ENCODE data around the gene ZNF518A.

ZNF518A gene, protein sequence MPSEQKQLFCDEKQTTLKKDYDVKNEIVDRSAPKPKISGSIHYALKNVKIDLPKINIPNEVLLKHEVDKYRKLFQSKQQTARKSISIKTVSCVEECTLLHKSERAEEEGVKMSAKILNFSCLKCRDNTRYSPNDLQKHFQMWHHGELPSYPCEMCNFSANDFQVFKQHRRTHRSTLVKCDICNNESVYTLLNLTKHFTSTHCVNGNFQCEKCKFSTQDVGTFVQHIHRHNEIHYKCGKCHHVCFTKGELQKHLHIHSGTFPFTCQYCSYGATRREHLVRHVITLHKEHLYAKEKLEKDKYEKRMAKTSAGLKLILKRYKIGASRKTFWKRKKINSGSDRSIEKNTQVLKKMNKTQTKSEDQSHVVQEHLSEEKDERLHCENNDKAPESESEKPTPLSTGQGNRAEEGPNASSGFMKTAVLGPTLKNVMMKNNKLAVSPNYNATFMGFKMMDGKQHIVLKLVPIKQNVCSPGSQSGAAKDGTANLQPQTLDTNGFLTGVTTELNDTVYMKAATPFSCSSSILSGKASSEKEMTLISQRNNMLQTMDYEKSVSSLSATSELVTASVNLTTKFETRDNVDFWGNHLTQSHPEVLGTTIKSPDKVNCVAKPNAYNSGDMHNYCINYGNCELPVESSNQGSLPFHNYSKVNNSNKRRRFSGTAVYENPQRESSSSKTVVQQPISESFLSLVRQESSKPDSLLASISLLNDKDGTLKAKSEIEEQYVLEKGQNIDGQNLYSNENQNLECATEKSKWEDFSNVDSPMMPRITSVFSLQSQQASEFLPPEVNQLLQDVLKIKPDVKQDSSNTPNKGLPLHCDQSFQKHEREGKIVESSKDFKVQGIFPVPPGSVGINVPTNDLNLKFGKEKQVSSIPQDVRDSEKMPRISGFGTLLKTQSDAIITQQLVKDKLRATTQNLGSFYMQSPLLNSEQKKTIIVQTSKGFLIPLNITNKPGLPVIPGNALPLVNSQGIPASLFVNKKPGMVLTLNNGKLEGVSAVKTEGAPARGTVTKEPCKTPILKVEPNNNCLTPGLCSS (N-terminal part only)

GRCh38 chr10:96129387-96130325 lies at the start of gene ZNF518A:
ZNF518A (plus strand) TSS chr10:96130297; CDS start chr10:96156323, 26,026 bp downstream.
- FAIRE-seq (peak; percentile 96), DNase-seq (ENCODE audit: insufficient read length, low spot score) (peak; percentile 64)

DNA sequence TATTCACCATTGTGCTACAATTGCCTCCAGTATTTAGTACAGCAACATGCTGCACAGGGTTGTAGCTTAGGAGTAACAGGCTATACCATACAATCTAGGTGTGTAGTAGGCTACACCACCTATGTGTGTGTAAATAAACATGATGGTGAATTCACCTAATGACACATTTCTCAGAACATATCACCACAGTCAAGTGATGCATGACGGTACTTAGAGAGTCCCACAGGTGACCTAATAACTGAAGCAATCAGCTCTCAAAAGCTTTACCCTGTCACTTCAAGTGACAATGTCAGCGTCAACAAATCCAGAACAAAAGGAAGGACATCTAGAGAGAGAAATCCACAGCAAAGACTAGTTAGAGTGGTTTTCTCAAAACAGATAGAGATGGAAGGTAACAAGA lies 47.9 kb upstream of the ZNF518A start:
- FAIRE-seq, result no peak

GRCh38 chr10:96082748-96083147 lies 47.3 kb upstream of the ZNF518A start:
- no peak for DNase-seq (ENCODE audit: insufficient read length, low spot score)
- no peak for FAIRE-seq

More for the DNA sequence above, 47.9 kb upstream of the ZNF518A start:
- DNase-seq (ENCODE audit: insufficient read length, low spot score), result no peak

- peak; percentile 7 for DNase-seq (ENCODE audit: insufficient read length, low spot score)
- no peak for FAIRE-seq
Measured at GRCh38 chr10:96089116-96089515, 41.0 kb upstream of the ZNF518A start.

DNA sequence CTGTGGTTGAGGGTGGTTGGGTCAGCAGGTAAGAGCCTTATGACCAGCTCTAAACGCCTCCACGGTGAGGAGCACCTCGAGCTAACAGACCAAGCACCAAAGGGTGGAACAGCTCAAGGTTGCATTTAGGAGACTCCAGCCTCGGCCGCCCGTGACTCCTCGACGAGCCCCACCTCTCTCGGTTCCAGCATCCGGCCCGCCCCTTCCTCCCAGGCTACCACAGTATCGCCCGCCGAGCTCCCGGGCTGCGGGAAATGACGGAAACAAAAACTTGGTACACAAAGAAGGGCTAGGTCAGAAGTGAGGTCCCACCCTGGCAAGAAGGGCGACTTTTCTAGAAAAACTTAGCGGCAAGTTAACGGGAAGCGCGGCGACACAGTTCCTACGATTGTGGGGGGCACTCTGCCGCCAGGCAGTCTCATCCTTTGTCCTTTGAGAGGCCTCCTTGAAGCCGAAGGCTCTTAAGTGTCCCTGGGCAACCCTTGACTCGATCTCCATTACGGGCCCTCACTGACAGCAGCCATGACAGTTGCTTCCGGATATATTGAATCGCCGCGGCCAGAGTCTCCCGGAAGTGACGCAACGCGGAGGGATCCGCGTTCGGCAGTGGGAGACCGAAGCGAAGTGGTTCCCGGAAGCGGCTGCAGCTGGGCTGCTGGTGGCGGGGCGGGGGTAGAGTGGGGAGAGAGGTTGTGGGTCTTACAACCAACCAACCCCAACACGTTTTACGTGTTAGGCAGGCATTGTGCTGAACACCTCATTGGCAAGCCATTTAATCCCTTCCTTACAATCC lies 40.2 kb upstream of the ZNF518A start:
- FAIRE-seq (peak; percentile 99), DNase-seq (ENCODE audit: insufficient read length, low spot score) (peak; percentile 64)

DNA sequence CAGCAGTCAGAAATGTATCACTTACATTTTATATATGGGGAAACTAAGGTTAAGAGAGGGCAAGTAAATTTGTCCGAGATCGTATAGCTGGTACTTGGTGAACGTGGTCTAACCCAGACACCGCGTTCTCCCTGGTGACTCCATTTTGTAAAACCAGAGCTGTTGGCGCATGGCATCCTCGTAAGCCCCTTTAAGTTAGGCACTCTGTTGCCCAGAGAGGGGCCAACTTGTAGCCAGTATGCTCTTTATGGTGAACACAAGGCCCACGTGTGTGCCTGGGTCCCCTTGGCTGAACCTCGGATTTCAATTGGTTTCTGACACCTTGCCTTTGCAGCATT lies 39.7 kb upstream of the ZNF518A start:
- FAIRE-seq (no peak), DNase-seq (ENCODE audit: insufficient read length, low spot score) (no peak)

GRCh38 chr10:96092999-96093767 lies 36.9 kb upstream of the ZNF518A start:
- FAIRE-seq (no peak), DNase-seq (ENCODE audit: insufficient read length, low spot score) (no peak)

GRCh38 chr10:96093948-96094347 lies 36.1 kb upstream of the ZNF518A start:
- FAIRE-seq (no peak), DNase-seq (ENCODE audit: insufficient read length, low spot score) (no peak)

DNA sequence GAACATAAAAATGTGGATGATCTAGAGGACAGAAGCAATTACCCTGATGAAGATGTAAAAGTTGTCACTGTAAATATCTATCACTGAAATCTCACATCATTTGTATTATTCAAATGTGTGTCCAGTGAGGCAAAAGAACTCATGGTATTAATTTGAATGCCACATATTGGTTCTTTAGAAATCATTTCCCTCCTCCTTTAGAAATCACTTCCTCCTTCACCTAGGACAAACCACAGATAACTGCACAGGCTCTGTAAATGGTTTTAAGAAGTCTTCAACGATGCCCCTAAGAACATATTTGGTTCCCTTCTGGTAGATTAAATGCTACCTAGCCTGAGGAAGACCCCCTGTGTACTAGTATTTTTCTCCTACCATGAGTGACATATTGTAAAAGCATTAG lies 33.1 kb upstream of the ZNF518A start:
- FAIRE-seq (no peak), DNase-seq (ENCODE audit: insufficient read length, low spot score) (no peak)

- FAIRE-seq, result no peak
Measured at GRCh38 chr10:96097865-96098264, 32.2 kb upstream of the ZNF518A start.

DNA sequence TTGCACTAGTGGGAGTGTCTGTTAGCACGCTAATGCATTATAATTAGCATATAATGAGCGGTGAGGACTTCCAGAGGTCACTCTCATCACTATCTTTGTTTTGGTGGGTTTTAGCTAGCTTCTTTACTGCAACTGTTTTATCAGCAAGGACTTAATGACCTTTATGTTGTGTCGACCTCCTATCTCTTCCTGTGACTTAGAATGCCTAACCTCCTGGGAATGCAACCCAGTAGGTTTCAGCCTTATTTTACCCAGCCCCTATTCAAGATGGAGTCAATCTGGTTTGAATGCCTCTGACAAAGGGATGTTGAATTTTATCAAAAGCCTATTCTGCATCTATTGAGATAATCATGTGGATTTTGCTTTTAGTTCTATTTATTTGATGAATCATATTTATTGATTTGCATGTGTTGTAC lies 22.5 kb upstream of the ZNF518A start:
- no peak for FAIRE-seq
- DNase-seq (ENCODE audit: insufficient read length, low spot score), result no peak

More at GRCh38 chr10:96097865-96098264, 32.2 kb upstream of the ZNF518A start:
- DNase-seq (ENCODE audit: insufficient read length, low spot score), result no peak

- DNase-seq (ENCODE audit: insufficient read length, low spot score), result no peak
- FAIRE-seq, result no peak
Measured at GRCh38 chr10:96112531-96112930, 17.6 kb upstream of the ZNF518A start.

DNA sequence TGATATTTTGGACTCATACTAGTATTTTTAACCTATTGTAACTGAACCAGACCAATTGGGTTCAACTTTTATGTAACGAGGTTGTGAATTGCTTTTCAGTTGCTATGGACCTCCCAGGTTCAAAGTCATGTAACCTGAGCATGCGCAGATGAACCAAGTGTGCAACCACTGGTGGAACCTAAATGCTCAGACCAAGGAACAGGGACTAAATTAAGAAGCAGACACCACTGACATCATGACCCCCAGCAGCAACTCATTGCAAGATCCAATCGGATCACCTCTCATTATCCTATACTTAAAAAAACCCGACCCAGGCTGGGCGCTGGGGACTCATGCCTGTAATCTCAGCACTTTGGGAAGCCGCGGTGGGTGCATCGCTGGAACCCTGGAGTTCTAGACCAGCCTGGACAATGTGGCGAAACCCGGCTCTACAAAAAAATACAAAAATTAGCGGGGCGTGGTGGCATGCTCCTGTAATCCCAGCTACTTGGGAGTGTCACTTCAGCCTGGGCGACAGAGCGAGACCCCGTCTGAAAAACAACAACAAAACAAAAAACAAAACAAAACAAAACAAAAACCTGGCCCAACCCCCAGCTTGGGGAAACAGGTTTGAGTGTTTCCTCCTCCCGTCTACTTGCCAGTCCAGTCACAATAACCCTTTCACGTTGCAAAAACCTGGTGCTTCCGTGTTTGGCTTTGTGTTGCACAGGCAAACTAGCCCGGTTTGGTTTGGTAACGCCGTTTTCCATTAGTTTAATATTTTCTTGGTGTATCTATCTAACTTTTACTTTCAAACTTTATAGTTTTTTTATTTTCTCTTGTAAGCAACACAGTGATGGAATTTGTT lies 11.3 kb upstream of the ZNF518A start:
- DNase-seq (ENCODE audit: insufficient read length, low spot score) (no peak), FAIRE-seq (no peak)

- DNase-seq (ENCODE audit: insufficient read length, low spot score), result no peak
- no peak for FAIRE-seq
Measured at GRCh38 chr10:96122824-96123223, 7.3 kb upstream of the ZNF518A start.

- peak; percentile 21 for FAIRE-seq
Measured at GRCh38 chr10:96124230-96125141, 5.6 kb upstream of the ZNF518A start.

GRCh38 chr10:96125142-96125515 lies 5.0 kb upstream of the ZNF518A start:
- no peak for FAIRE-seq
- DNase-seq (ENCODE audit: insufficient read length, low spot score), result no peak

More at GRCh38 chr10:96124230-96125141, 5.6 kb upstream of the ZNF518A start:
- no peak for DNase-seq (ENCODE audit: insufficient read length, low spot score)

Data from GM19239 (cell line).